Measurements from ENCODE around the gene ADGRG6. TPM values are rescaled to one million over a fixed set of nuclear protein-coding genes. Genes with fewer than 3 reads are reported as not detected.

Gene ADGRG6
- total and polyA plus RNA-seq, 10 donors = 0.24 to 29.0 (median 15.4) TPM

DNA sequence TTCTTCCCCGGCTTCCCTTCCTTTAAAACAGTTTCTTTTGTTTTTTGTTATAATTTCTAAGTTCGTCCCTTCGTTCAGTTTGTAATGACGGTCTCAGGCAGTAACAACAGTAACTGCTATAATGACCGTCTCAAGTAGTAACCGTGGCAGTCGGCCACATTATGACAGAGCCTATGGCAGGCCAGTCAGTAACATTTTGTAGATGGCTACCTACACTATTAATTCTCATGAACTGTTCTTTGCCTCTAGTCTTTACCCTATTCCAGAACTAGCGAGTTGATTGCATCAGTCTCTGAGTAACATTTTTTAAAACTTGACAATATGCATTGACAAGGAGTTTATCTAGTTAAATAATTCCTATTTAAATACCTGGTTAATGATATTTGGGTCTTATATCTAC lies 43.0 kb upstream of the ADGRG6 start:
- no peak overlapping the region for H3K27ac ChIP-seq
- intact Hi-C loops (cut with DNase I; ENCODE audit: low total_unique reads) = no loop called here
- no peak for DNase-seq
- no peak overlapping the region for H3K4me3 ChIP-seq
- no peaks in the 10 kb centered on the region for H3K36me3 ChIP-seq
- no peaks in the 10 kb centered on the region for H3K9me3 ChIP-seq
- WGBS, 5 donors = 91 to 97% (median 93%) methylated on average over 8 of the region's 8 CpGs
- no peak for TF ChIP-seq POLR2AphosphoS5 (IDR thresholded peaks at IDR 0.05)
- TF ChIP-seq CTCF (IDR thresholded peaks at IDR 0.05 in 8 of 11, conservative IDR thresholded peaks at IDR 0.05 in 3 of 11) = no peak
- no peak for TF ChIP-seq POLR2A (IDR thresholded peaks at IDR 0.05)
- H3K27me3 ChIP-seq (replicated peaks in 1 of 7) = no peaks in the 10 kb centered on the region
- H3K4me1 ChIP-seq = no peaks in the 10 kb centered on the region

DNA sequence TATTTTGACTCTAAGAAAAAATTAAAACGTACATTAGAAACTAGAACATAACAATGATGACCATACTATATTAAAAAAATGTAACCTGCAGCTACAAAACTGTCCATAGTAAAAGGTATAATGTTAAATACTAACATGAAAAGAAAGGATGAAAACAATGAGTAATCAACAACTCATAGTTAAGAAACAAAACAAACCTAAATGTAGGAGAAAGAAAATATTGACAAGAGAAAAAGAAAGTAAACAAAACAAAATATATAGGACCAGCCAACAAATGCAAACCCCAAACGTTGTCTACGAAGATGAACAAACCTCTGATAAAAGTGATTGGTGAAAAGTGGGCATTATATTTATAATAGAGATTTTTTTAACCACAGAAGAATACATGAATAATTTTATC lies 41.1 kb upstream of the ADGRG6 start:
- intact Hi-C loops (cut with DNase I; ENCODE audit: low total_unique reads) = no loop called here
- no peaks in the 10 kb centered on the region for H3K4me1 ChIP-seq
- WGBS, 5 donors = 84 to 92% (median 85%) methylated on average over 3 of the region's 3 CpGs
- no peaks in the 10 kb centered on the region for H3K27me3 ChIP-seq (replicated peaks in 1 of 7)
- no peak overlapping the region for H3K4me3 ChIP-seq
- no peak overlapping the region for H3K27ac ChIP-seq
- no peak for TF ChIP-seq POLR2A (IDR thresholded peaks at IDR 0.05)
- TF ChIP-seq POLR2AphosphoS5 (IDR thresholded peaks at IDR 0.05) = no peak
- TF ChIP-seq CTCF (IDR thresholded peaks at IDR 0.05 in 8 of 11, conservative IDR thresholded peaks at IDR 0.05 in 3 of 11) = no peak
- no peaks in the 10 kb centered on the region for H3K9me3 ChIP-seq
- no peak for DNase-seq
- H3K36me3 ChIP-seq = no peaks in the 10 kb centered on the region

DNA sequence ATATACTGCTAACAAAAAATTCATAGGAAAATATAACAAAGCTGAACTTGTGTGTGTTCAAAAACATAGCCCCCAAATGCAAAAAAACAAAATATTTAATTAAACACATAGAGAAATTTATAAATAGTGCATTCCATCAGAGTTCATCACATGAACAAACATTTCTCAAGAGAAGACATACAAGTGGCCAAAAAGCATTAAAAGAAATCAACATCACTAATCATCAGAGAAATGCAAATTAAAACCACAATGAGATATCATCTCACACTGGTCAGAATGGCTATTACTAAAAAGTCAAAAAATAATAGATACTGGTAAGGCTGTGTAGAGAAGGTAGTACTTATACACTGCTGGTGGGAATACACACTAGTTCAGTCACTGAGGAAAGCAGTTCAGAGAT lies 39.6 kb upstream of the ADGRG6 start:
- Histone ChIP-seq H3K4me3 (no peak overlapping the region), H3K27ac (no peak overlapping the region), H3K9me3 (no peaks in the 10 kb centered on the region), H3K4me1 (no peaks in the 10 kb centered on the region), H3K27me3 (replicated peaks in 1 of 7) (no peaks in the 10 kb centered on the region), H3K36me3 (no peaks in the 10 kb centered on the region)
- no peak for DNase-seq
- intact Hi-C loops (cut with DNase I; ENCODE audit: low total_unique reads) = no loop called here
- no peak for TF ChIP-seq POLR2AphosphoS5 (IDR thresholded peaks at IDR 0.05)
- no peak for TF ChIP-seq POLR2A (IDR thresholded peaks at IDR 0.05)
- TF ChIP-seq CTCF (IDR thresholded peaks at IDR 0.05 in 8 of 11, conservative IDR thresholded peaks at IDR 0.05 in 3 of 11) = no peak

GRCh38 chr6:142265476-142265875 lies 36.3 kb upstream of the ADGRG6 start:
- no peaks in the 10 kb centered on the region for H3K27me3 ChIP-seq (replicated peaks in 1 of 7)
- no peaks in the 10 kb centered on the region for H3K9me3 ChIP-seq
- H3K4me3 ChIP-seq = no peak overlapping the region
- TF ChIP-seq POLR2AphosphoS5 (IDR thresholded peaks at IDR 0.05) = no peak
- TF ChIP-seq POLR2A (IDR thresholded peaks at IDR 0.05) = no peak
- no peak for TF ChIP-seq CTCF (IDR thresholded peaks at IDR 0.05 in 8 of 11, conservative IDR thresholded peaks at IDR 0.05 in 3 of 11)
- DNase-seq = no peak
- H3K36me3 ChIP-seq = no peaks in the 10 kb centered on the region
- intact Hi-C loops (cut with DNase I; ENCODE audit: low total_unique reads) = no loop called here
- H3K4me1 ChIP-seq = no peaks in the 10 kb centered on the region
- no peak overlapping the region for H3K27ac ChIP-seq
- 93 to 97% (median 94%) methylated on average over 1 of the region's 1 CpG for WGBS, 5 donors
